Small intestine (tissue), 7 donors: ENCODE data around the gene CC2D1B. TPM values are rescaled to one million over a fixed set of nuclear protein-coding genes. Genes with fewer than 3 reads are reported as not detected.

ENCODE experiments used
- DNase-seq, 2 donors: peaks; one replicate each; pipeline versions ENCODE4 v3.0.0 to v3.0.0-alpha.2; 2013
- FAIRE-seq: peaks from 2 replicates; lab custom pipeline; 2012; peaks lifted over from hg19 to GRCh38; lab: Jason Lieb, UNC
- H3K27ac ChIP-seq, 3 donors: one replicate each; pipeline ENCODE4 v1.5.1; 2013; ENCODE audit warnings: low read length in 2 of 3, mild to moderate bottlenecking in 2 of 3, control low read depth in 1 of 3, inconsistent platforms in 1 of 3, low read depth in 1 of 3, moderate library complexity in 1 of 3
- H3K27me3 ChIP-seq, 3 donors: one replicate each; pipeline ENCODE4 v1.6.1; 2013; ENCODE audit warnings: low read length in 3 of 3, inconsistent platforms in 1 of 3; ENCODE audit not compliant: control insufficient read depth in 3 of 3, insufficient read depth in 3 of 3
- H3K36me3 ChIP-seq, 3 donors: one replicate each; pipeline ENCODE4 v1.6.1; 2013; ENCODE audit warnings: low read length in 3 of 3, inconsistent platforms in 1 of 3, low read depth in 1 of 3, mild to moderate bottlenecking in 1 of 3, moderate library complexity in 1 of 3; ENCODE audit not compliant: control insufficient read depth in 3 of 3, insufficient read depth in 2 of 3
- H3K4me1 ChIP-seq, 3 donors: one replicate each; pipeline ENCODE4 v1.6.1; 2013; ENCODE audit warnings: low read length in 2 of 3, inconsistent platforms in 1 of 3, low read depth in 1 of 3, mild to moderate bottlenecking in 1 of 3, moderate library complexity in 1 of 3; ENCODE audit not compliant: control insufficient read depth in 3 of 3, insufficient read depth in 2 of 3
- H3K4me3 ChIP-seq, 3 donors: one replicate each; pipeline ENCODE4 v1.5.1; 2013; ENCODE audit warnings: low read length in 3 of 3, control low read depth in 1 of 3, inconsistent platforms in 1 of 3, low read depth in 1 of 3, mild to moderate bottlenecking in 1 of 3, moderate library complexity in 1 of 3
- H3K9me3 ChIP-seq, 2 donors: one replicate each; pipeline ENCODE4 v1.6.1; 2013; ENCODE audit warnings: low read depth in 1 of 2, low read length in 1 of 2; ENCODE audit not compliant: control insufficient read depth in 2 of 2, insufficient read depth in 1 of 2
- WGBS, 3 donors: extraction: QIAGEN DNeasy Blood & Tissue Kit; methylation state at CpG; one replicate each; pipeline ENCODE4 v1.1.7; 2013; 5-methylcytosine and 5-hydroxymethylcytosine counted together
- polyA plus RNA-seq, 4 donors: library from polyadenylated mRNA; stranded (reverse) in 3 of 4; unstranded in 1 of 4; fragments of 200-250 nt in 3 of 4; fragments of 120-200 nt in 1 of 4; gene quantifications; one replicate each; pipeline versions ENCODE4 v1.2.1 to v1.2.3, GENCODE V29; 2013
- donor health status: healthy with polysubstance abuse.
- donor health status: control.
- donor health status: control.
- donor health status: Bipolar disorder and iron deficiency.
- donor health status: healthy.

Gene CC2D1B
- polyA plus RNA-seq, 4 donors: 17.3 to 21.9 (median 18.3) TPM

- no peaks in the 10 kb centered on the region for H3K27me3 ChIP-seq
- 78 to 81% (median 81%) methylated on average over 9 to 11 of the region's 11 CpGs for WGBS, 3 donors
- DNase-seq (peak in 1 of 2 donors; percentile 3), FAIRE-seq (no peak)
- H3K4me1 ChIP-seq: peaks cover 0 to 3% (median 0%) of the 10 kb centered on the region in 3 donors
- no peak overlapping the region for H3K4me3 ChIP-seq
- peaks cover 0 to 19% (median 2%) of the 10 kb centered on the region in 3 donors for H3K36me3 ChIP-seq
- no peaks in the 10 kb centered on the region for H3K9me3 ChIP-seq
- no peak overlapping the region for H3K27ac ChIP-seq
Measured at GRCh38 chr1:52306227-52307006, 59.6 kb downstream of the CC2D1B start.

GRCh38 chr1:52305417-52306226 is 60.4 kb downstream of the CC2D1B start:
- Histone ChIP-seq H3K27ac (no peak overlapping the region), H3K9me3 (no peaks in the 10 kb centered on the region), H3K27me3 (no peaks in the 10 kb centered on the region), H3K36me3 (peaks cover 0 to 19% (median 2%) of the 10 kb centered on the region in 3 donors), H3K4me3 (no peak overlapping the region), H3K4me1 (peaks cover 0 to 3% (median 0%) of the 10 kb centered on the region in 3 donors)
- 90 to 93% (median 92%) methylated on average over 13 of the region's 13 CpGs for WGBS, 3 donors
- FAIRE-seq (no peak), DNase-seq (peak in 1 of 2 donors; percentile 37)

Other genes with a start within 250 kb of the CC2D1B start
- 10 to 100 TPM in 1 of 4 donors, 1 to 10 TPM in 3; 3.6 to 14.2 (median 5.0) TPM for gene ZFYVE9, start 224.1 kb downstream of the CC2D1B start, polyA plus RNA-seq
- 1 to 10 TPM in 3 of 4 donors, under 1 TPM in 1; 0.22 to 5.3 (median 3.2) TPM for gene ORC1, start 38.2 kb upstream of the CC2D1B start, polyA plus RNA-seq
- 10 to 100 TPM; 11.6 to 55.6 (median 24.4) TPM for gene PRPF38A, start 38.4 kb upstream of the CC2D1B start, polyA plus RNA-seq
- 10 to 100 TPM in 2 of 4 donors, 1 to 10 TPM in 2; 2.9 to 69.3 (median 7.0) TPM for gene TUT4, start 186.9 kb upstream of the CC2D1B start, polyA plus RNA-seq
- gene GPX7, start 236.2 kb upstream of the CC2D1B start, polyA plus RNA-seq: 10 to 100 TPM in 1 of 4 donors, 1 to 10 TPM in 2, not detected in 1; 1.9 to 40.5 (median 4.1) TPM